GM12872 (cell line): Measurements from ENCODE around the gene KIF23.

Experiments used
- CTCF ChIP-seq: IDR thresholded peaks from 3 replicates; pipeline ENCODE4 v1.5.1; 2011; ENCODE audit warnings: low read depth, mild to moderate bottlenecking, low read length, moderate library complexity; ENCODE audit not compliant: insufficient read depth

Gene KIF23

GRCh38 chr15:69443032-69443611 lies 29.0 kb downstream of the KIF23 start:
- TF ChIP-seq CTCF: no peak

- no peak for TF ChIP-seq CTCF
Measured at GRCh38 chr15:69444686-69445085, 30.5 kb downstream of the KIF23 start.

- TF ChIP-seq CTCF: no peak
Measured at GRCh38 chr15:69446953-69447352, 32.8 kb downstream of the KIF23 start.

GRCh38 chr15:69450968-69451695 lies 37.0 kb downstream of the KIF23 start:
- no peak for TF ChIP-seq CTCF

GRCh38 chr15:69451951-69452691 lies 38.0 kb downstream of the KIF23 start:
- TF ChIP-seq CTCF: no peak

- TF ChIP-seq CTCF: no peak
Measured at GRCh38 chr15:69452692-69453521, 38.8 kb downstream of the KIF23 start, which contains the start of gene RPLP1. Gene RPLP1, plus strand, starts transcription at chr15:69452818. Its CDS starts 131 bp downstream, at chr15:69452949.
